ENCODE results near the gene TOX3. TPM values are rescaled to one million over a fixed set of nuclear protein-coding genes. Genes with fewer than 3 reads are reported as not detected.

TOX3 gene
- total RNA-seq, 1 donor from 2014 or later: not detected

DNA sequence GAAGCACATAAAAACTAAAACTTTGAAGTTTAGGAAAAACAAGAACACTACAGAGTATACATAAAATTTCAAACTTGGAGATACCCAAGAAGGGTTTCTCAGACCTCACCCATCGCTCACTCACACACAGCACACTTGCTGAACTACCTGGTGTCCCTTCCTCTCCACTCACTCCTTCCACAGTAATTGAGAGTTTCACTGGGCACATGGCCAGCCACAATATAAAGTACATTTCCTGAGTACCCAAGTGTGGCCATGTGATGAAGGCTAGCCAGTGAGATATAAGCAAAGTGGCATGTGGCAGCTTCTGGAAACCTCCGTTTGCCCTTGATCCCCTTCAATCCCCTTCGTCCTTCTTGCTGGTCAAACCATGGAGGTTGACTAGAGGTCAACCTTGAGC, 11.9 kb downstream of the TOX3 start:
- Mint-ChIP-seq H3K9me3 (ENCODE audit: low read depth) (no peaks in the 10 kb centered on the region), H3K27ac (ENCODE audit: unreplicated experiment) (no peak overlapping the region), H3K4me3 (ENCODE audit: unreplicated experiment) (no peak overlapping the region), H3K4me1 (ENCODE audit: low read depth) (no peaks in the 10 kb centered on the region), H3K36me3 (ENCODE audit: low read depth) (no peaks in the 10 kb centered on the region), H3K27me3 (ENCODE audit: low read depth) (peaks cover 5% of the 10 kb centered on the region)
- DNase-seq (ENCODE audit: low spot score): no peak
- TF ChIP-seq, protein P1, sequence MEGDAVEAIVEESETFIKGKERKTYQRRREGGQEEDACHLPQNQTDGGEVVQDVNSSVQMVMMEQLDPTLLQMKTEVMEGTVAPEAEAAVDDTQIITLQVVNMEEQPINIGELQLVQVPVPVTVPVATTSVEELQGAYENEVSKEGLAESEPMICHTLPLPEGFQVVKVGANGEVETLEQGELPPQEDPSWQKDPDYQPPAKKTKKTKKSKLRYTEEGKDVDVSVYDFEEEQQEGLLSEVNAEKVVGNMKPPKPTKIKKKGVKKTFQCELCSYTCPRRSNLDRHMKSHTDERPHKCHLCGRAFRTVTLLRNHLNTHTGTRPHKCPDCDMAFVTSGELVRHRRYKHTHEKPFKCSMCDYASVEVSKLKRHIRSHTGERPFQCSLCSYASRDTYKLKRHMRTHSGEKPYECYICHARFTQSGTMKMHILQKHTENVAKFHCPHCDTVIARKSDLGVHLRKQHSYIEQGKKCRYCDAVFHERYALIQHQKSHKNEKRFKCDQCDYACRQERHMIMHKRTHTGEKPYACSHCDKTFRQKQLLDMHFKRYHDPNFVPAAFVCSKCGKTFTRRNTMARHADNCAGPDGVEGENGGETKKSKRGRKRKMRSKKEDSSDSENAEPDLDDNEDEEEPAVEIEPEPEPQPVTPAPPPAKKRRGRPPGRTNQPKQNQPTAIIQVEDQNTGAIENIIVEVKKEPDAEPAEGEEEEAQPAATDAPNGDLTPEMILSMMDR (IDR thresholded peaks at IDR 0.05): no peak

DNA sequence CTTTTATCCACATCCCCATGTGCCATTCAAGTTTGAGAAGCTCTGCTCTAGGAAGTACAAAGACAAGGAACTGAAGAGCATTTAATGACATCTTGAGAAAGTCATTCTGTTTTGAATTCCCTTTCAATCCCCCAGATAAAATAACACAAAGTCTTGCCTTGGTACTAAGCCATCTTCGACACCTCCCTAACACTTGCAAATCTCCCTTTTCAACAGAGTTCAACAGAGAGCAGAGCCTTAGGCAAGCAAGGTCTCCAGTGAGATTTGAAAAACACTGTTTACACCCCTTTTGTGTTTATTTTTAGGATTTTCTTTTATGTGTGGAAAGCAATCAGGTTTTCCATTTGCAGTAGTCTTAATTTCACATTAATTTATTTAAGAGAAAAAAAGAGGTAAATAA, 13.6 kb downstream of the TOX3 start:
- H3K36me3 Mint-ChIP-seq (ENCODE audit: low read depth): no peaks in the 10 kb centered on the region
- no peaks in the 10 kb centered on the region for H3K9me3 Mint-ChIP-seq (ENCODE audit: low read depth)
- no peak for DNase-seq (ENCODE audit: low spot score)
- no peak overlapping the region for H3K4me3 Mint-ChIP-seq (ENCODE audit: unreplicated experiment)
- H3K27ac Mint-ChIP-seq (ENCODE audit: unreplicated experiment): no peak overlapping the region
- no peaks in the 10 kb centered on the region for H3K4me1 Mint-ChIP-seq (ENCODE audit: low read depth)
- TF ChIP-seq, protein P1 (IDR thresholded peaks at IDR 0.05): no peak
- peaks cover 2% of the 10 kb centered on the region for H3K27me3 Mint-ChIP-seq (ENCODE audit: low read depth)

DNA sequence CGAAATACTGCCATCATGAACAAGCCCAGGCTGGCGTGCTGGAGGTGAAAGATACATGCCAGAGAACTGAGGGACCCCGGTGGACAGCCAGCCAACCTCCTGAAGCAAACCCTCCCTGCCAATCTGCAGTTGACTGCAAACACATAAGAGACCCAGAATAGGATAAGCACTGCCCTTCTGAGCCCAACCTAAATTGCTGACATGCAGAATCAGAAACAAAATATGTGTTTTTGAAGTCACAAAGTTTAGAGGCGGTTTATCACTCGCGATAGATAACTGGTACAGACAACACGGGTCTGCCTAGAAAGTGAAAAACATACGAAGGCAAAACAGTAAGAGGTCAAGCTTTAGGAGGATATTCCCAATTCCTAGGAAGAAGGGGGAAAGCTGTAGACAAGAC, 14.6 kb downstream of the TOX3 start:
- no peak overlapping the region for H3K4me3 Mint-ChIP-seq (ENCODE audit: unreplicated experiment)
- TF ChIP-seq, protein P1 (IDR thresholded peaks at IDR 0.05): no peak
- H3K36me3 Mint-ChIP-seq (ENCODE audit: low read depth): no peaks in the 10 kb centered on the region
- no peak for DNase-seq (ENCODE audit: low spot score)
- no peaks in the 10 kb centered on the region for H3K4me1 Mint-ChIP-seq (ENCODE audit: low read depth)
- H3K27ac Mint-ChIP-seq (ENCODE audit: unreplicated experiment): no peak overlapping the region
- peaks cover 2% of the 10 kb centered on the region for H3K27me3 Mint-ChIP-seq (ENCODE audit: low read depth)
- H3K9me3 Mint-ChIP-seq (ENCODE audit: low read depth): no peaks in the 10 kb centered on the region

DNA sequence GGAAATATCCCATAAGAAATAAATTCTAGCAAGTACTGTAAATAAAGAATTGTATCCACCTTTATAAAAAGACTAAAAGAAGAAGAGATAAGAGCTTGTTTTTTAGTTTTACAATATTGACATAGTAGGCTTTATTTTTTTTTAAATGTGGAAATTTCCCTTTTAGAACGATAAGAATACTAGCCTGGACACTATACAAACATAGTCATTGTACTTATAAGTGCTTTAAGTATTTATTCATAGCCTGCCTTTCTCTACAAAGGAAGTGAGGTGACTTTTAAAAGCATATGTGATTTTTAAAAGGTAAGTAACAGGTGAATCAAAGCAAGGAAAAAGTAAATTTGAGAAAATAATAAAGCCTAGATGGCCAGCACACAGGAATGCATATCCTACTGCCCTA, 17.7 kb downstream of the TOX3 start:
- Mint-ChIP-seq H3K4me1 (ENCODE audit: low read depth) (no peaks in the 10 kb centered on the region), H3K36me3 (ENCODE audit: low read depth) (no peaks in the 10 kb centered on the region)
- TF ChIP-seq, protein P1 (IDR thresholded peaks at IDR 0.05): no peak

DNA sequence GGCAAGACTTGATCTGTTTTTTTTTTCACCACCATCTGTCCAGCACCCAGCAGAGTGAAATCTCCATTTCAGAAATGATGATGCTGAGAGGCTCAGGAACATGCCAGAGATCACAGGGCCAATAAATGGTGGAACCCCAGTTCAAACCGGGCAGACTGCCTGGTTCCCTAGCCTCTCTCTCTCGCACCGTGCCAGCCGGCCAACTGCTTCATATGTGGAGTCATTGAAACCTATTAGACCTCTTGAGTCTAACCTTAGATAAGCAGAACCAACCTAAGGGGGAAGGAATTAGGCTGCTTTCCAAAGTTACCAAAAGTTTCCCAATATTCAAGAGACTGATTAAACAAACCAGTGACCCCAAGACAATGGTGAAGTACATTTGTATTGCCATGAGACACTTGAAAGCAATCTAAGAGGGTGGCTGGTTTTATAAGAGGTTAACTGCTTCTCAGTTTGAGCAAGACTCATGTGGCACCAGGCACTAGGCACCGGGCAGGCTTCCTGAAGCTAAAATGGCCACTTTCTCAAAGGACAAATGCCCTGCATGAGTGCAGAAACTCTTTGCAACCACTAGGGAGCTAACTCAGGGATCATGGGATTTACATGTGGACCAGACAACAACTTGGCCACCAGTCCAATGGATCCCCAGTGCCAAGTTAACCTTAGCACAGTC, 18.4 kb downstream of the TOX3 start:
- no peaks in the 10 kb centered on the region for H3K9me3 Mint-ChIP-seq (ENCODE audit: low read depth)

More for the DNA sequence above, 17.7 kb downstream of the TOX3 start:
- H3K4me3 Mint-ChIP-seq (ENCODE audit: unreplicated experiment): no peak overlapping the region
- H3K9me3 Mint-ChIP-seq (ENCODE audit: low read depth): no peaks in the 10 kb centered on the region
- DNase-seq (ENCODE audit: low spot score): no peak
- H3K27me3 Mint-ChIP-seq (ENCODE audit: low read depth): peaks cover 4% of the 10 kb centered on the region
- H3K27ac Mint-ChIP-seq (ENCODE audit: unreplicated experiment): no peak overlapping the region

More for the DNA sequence above, 18.4 kb downstream of the TOX3 start:
- Mint-ChIP-seq H3K27me3 (ENCODE audit: low read depth) (peaks cover 4% of the 10 kb centered on the region), H3K27ac (ENCODE audit: unreplicated experiment) (no peak overlapping the region), H3K36me3 (ENCODE audit: low read depth) (no peaks in the 10 kb centered on the region), H3K4me3 (ENCODE audit: unreplicated experiment) (no peak overlapping the region), H3K4me1 (ENCODE audit: low read depth) (no peaks in the 10 kb centered on the region)
- TF ChIP-seq, protein P1 (IDR thresholded peaks at IDR 0.05): no peak
- no peak for DNase-seq (ENCODE audit: low spot score)

Data from chondrocyte (in vitro differentiated cells).